HG03097 (cell line): ENCODE data around the gene DCAF4.
A peak's percentile ranks its signal among the peaks of the same experiment; 100 is the strongest.

ENCODE experiments used
- ATAC-seq: cut with Tn5 transposase; IDR thresholded peaks from one replicate; pipeline ENCODE4 v1.9.1; 2021; ENCODE audit not compliant: unreplicated experiment, low FRiP score

DCAF4 gene, protein sequence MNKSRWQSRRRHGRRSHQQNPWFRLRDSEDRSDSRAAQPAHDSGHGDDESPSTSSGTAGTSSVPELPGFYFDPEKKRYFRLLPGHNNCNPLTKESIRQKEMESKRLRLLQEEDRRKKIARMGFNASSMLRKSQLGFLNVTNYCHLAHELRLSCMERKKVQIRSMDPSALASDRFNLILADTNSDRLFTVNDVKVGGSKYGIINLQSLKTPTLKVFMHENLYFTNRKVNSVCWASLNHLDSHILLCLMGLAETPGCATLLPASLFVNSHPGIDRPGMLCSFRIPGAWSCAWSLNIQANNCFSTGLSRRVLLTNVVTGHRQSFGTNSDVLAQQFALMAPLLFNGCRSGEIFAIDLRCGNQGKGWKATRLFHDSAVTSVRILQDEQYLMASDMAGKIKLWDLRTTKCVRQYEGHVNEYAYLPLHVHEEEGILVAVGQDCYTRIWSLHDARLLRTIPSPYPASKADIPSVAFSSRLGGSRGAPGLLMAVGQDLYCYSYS

GRCh38 chr14:72926292-72927028 is at the start of gene DCAF4:
DCAF4 (plus strand) TSS chr14:72926464; CDS start chr14:72937979, 11,515 bp downstream.
- peak; percentile 92 for ATAC-seq

DNA sequence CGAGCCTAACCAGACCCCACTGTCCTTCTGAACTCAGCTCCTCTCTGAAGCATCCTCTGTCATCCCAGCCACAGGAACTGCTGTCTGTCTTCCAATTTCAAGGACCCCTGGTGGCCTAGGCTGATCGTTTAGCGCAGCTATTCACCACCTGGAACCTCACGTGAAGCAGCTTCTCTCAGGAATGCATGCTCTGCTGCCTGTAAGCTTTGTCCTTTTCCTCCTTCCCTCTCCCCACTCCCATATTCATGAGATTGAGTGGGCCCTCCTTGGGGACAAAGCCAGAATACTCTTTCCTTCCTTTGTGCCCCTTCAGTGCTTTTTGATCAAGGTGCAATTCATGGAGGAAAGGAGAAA is 49.6 kb upstream of the DCAF4 start:
- no peak for ATAC-seq

DNA sequence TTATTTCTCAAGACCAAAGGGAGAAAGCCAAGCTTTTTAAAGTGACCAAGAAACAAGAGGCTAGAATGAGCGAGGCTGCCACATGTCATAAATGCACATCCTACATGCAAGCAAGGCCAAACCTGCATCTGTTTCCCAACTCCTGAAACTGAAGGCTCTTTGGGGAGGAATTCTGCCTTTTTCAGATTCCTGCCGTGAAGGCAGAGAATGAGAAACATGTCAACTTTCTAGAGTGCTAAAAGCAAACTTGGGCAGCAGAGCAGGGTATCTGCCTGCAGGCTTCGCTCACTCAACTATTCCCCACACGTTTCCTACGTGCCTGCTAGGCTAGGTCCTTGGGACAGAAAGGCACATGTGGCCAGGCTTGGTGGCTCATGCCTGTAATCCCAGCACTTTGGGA is 47.5 kb upstream of the DCAF4 start:
- no peak for ATAC-seq

DNA sequence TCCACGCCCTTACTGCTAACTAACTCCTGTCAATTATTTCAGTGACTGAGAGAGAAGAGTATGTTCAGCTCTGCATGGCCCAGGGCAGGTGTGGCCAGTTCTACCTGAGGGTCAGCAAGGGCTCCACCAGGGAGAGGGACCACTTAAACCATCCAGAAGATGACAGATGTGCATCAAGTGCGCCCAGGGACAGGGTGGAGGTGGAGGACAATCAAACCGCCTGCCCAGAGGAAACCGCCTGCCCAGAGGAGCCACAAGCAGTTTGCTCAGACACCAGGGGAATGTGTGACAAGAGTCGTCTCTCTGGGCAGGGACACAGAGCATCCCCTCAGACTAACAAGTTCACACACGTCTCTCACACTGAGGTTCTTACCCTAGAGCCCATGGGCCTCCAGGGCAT is 46.8 kb upstream of the DCAF4 start:
- no peak for ATAC-seq

DNA sequence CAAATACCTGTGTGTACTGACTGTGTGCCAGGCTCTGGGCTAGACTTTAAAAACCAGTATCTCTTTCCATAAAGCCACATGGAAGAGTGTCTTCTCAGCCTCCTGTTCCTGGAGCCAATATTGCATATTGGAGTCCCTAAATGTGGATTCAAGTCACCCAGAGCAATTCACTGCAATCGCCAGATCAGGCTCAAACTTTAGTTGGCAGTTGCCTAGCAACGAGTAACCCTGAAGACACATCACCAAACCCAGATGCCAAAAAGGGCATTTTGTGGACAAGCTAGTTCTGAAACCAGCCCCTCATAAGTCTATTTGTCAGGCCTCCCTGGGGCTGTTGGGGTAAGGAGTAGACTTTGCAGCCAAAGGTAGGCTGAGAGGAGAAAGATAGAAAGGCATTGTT is 46.1 kb upstream of the DCAF4 start:
- no peak for ATAC-seq

DNA sequence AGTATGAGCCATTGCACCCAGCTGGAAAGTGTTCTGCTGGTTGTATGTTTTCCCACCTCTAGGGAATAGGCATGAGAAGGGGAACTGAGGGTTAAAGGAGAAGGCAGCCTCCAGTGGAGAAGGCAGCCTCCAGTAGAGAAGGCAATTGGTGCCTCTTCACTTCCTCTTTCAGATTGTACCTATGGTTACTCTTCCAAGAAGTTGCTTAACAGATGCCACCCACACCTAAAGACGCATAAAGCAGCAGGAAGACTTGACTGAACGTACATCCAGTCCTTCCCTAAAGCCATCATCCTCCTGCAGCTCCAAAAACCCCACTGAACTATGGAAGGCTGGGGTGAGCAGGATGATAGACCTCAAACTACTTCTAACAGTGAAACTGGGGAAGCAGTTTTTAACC is 45.4 kb upstream of the DCAF4 start:
- ATAC-seq: no peak

DNA sequence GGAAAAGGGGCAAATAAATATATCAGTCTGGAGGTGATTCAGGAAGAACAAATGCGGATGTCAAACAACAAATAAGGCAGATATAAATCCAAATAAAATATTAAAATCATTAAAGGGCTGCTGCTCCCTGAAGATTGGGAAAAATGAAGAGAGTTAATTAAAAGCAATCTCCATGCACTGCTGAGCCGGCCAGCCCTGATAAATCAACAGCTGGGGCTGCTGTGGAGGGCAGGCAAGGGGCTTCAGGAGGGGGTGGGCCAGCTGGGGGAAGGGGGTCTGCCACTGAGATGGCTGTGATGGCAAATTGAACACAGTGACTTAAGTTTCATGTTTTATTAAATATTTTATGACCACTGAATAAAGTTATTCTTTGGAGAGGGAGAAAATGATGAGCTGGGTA is 44.7 kb upstream of the DCAF4 start:
- no peak for ATAC-seq

DNA sequence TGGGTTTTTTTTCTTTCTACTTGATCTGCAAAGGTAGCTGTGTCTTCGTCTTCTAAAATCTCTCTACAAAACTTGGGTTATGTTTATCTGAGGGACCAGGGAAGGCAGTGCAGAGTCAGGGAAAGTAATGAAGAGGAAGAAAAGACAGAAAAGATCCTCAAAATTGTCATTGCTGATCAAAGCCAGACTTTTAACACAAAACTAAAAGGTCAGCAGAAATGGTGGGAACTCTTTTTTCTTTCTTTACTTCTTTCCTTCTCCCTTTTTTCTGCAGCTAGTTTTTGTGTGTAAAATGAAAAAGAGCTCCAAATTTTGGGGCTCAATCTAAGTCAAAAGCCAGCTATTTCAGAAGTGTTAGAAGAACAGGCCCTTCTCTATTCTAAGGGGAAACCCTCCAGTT is 44.2 kb upstream of the DCAF4 start:
- no peak for ATAC-seq

DNA sequence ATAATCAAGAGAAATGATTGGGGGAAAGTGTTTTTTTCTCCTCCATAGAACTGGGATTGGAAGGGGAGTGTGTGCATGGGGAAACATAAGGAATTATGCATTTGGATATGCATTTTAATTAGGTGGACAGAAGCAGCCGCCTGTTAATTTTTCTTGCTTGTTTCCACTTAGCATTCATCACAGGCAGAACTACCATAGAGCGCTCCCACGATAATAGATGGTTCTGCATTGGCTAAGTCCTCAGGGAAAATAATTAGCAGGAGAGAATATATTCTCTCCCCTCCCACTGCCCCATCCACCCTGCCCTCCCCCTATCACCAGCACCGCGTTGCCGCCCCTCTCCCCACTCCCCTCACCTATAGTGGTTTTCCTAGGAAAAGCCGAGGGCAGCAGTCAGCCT is 43.8 kb upstream of the DCAF4 start:
- no peak for ATAC-seq

DNA sequence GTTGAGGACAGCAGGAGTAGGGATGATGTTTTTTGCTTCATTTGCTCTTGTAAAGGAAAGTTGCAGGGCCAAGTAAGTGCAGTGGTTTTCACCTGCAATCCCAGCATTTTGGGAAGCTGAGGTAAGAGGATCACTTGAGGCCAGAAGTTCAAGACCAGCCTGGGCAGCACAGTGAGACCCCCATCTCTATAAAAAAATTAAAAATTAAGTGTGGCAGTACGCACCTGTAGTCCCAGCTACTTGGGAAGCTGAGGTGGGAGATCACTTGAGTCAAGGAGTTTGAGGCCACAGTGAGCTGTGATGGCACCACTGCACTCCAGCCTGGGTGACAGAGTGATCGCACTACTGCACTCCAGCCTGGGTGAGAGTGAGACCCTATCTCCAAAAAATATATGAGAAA is 43.2 kb upstream of the DCAF4 start:
- ATAC-seq: no peak

- no peak for ATAC-seq
Measured at GRCh38 chr14:72883961-72884360, 42.3 kb upstream of the DCAF4 start.

DNA sequence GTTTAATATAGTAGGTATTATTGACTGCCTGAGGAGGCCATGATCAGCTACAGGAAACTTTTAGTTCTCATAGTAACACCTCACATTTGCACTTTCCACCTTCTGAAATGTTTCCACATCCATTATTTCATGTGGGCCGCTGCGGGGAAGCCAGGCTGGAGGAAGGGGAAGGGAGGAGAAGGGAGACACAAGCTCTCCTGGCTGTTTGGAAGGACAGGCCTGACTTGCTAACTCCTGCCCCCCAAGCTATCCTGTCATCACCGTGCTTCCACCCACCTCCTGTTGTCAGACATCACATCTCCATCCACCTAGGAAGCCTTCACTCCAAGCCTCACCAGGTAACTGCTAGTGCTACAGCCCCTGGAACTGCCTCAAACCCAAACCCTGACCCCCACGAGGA is 41.9 kb upstream of the DCAF4 start:
- no peak for ATAC-seq

DNA sequence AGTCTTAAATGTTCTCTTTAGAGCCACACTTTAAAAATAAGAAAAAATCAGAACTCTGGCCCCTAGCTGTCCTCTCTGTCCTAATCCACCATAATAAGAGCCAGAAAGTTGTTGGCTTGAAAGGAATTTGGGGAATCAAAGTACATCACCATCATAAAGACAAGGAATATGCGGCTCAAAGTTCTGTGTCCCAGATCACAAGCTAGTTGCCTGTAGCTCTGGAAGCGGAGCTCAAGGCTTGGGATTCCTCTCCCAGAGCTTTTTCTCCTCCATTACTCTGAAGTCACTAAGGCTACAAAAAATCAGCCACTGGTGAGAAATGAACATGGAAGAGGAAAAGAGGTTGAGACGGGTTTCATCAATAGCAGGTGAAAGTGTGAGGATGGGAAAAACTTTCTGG is 38.8 kb upstream of the DCAF4 start:
- no peak for ATAC-seq

- ATAC-seq: no peak
Measured at GRCh38 chr14:72888192-72888591, 38.1 kb upstream of the DCAF4 start.

- ATAC-seq: no peak
Measured at GRCh38 chr14:72888636-72889201, 37.5 kb upstream of the DCAF4 start.

DNA sequence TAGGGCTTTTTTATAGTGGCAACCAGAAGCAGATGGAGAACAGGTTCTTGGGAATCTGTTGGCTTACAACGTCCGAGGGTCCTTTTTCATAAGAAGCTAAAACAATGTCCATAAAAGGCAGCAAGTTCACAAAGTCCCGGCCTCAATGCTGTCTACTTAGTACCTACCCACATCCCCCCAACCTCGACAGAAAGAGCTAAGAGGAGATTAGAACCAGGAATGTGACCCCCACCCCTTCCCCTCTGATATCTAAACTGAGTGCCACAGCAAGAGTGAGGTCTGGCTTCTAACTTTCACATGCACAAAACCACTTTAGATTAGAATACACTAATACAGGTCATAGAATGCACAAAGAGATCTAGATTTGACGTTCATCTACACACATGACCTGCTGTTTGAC is 36.9 kb upstream of the DCAF4 start:
- ATAC-seq: no peak

DNA sequence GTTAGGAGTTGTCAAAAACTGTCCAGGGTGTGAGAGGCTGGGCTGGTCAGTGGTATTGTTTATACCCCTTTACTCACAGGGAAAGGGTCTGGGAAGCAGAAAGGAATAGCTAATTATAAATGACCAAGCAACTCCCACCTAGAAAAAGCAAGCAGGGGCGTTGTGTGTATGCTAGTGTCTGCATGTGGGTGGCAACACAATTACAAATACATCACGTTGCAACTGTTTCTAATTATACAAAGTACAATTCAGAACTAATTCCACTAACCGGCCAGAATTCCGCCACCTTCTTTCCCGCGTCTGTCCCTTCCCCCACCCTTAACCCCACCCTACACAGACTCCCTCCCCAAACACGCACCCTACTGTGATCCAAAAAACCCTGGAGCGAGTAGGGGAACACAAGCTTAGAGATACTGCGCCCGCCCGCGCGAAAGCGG is 34.6 kb upstream of the DCAF4 start:
- ATAC-seq: no peak

DNA sequence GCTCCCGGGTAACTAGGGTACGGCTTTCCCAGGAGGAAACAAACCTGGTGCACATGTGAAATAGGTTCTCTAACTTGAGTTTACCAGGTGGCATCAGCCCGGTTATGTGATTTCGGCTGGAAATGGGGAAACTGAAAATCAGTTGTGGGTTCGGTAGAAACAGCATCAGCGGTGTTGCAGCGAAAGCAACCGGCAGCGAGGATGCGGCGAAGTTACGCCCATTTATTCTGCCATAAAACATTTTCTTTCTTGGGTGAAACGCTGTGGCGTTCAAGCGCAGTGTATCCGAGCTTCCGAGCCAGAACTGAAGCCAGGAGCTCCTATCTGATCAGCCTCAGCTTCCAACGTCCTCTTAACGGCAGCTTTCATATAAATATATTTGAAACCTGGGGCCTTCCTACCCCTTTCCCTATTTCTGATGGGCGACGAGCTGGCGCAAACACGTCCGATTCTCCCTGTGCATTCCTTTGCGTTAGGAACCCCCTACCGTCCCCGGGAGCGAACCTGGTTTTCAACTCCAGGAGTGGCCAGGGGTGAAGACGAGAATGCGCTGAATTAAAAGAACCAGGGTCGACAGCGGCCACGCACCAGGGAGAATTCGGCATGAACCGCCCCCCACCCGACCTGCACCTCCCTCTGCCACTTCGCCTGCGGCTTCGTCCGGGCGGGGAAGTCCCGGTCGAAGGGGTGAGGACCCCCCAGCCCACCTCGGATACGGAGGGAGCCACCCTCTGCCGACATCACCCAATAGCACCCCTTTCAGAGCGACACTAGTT is 34.0 kb upstream of the DCAF4 start:
- no peak for ATAC-seq

- no peak for ATAC-seq
Measured at GRCh38 chr14:72892879-72893635, 33.2 kb upstream of the DCAF4 start.

DNA sequence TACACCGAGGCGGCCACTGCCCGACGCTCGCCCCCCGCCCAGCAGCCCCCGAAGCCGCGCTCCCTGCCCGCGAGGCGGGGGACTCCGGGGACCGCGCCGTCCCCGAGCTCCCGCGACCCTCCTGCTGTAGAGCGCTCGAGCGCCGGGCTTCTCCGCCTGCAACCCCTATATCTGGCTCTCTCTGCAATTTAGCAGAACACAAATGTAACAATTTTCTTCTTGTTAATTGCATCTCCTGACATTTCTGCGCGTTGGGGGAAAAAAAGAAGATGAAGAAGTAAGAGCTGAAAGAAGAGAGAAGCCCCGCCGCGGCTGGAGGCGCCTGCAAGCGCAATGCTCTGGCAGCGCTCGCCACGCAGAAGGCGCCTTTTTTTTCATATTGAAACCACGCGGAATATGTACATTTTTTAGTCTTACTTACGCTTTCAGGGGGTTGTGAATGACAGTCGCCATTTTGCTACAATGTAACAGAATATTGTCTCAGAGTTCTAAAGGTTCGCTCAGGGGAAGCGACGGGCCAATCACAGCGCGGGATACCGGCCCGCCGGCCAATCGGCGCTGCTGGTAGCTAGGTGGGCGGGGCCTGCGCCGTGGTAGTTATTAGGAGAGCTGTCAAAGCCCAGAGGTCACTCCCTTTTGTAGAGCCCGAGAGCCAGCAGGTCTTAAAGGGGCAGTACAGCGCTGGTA is 32.5 kb upstream of the DCAF4 start, which contains the start of gene DPF3:
TSS of gene DPF3 (minus strand) at position 466 of the 687 bp plus-strand sequence. CDS start at position 453, 13 bp downstream.
- ATAC-seq: peak; percentile 96
